ENCODE measurements around the gene NLRC4. TPM values are rescaled to one million over a fixed set of nuclear protein-coding genes. Genes with fewer than 3 reads are reported as not detected.

The NLRC4 gene
- total and polyA plus RNA-seq, 2 donors (not counting 1 experiment from before 2014, with no cell fraction given) = 0.64 to 0.94 TPM

DNA sequence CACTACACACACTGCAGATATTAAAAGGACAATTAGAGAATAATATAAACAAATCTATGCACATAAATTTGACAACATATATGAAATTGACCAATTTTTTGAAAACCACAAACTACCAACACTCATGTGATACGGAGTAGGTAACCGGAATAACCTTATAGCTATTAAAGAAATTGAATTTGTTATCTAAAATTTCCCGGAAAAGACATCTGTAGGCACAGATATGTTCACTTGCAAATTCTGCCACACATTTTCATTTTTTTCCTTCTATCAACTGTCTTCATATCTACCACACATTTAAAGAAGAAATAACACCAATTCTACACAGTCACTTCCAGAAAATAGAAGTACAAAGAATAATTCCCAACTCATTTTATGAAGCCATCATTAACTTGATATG, 22.4 kb downstream of the NLRC4 start:
- Histone ChIP-seq H3K4me3 (ENCODE audit: control extremely low read depth in 1 of 5, extremely low read depth in 1 of 5, insufficient read depth in 1 of 5, low read depth in 2 of 5, low read length in 4 of 5) (no peak overlapping the region), H4K20me1 (ENCODE audit: control insufficient read depth, insufficient read depth, low read length, poor library complexity, severe bottlenecking) (no peaks in the 10 kb centered on the region), H2AFZ (ENCODE audit: insufficient read depth, low read depth, low read length, poor library complexity, severe bottlenecking) (no peak overlapping the region), H3K4me1 (ENCODE audit: control insufficient read depth in 2 of 2, insufficient read depth in 2 of 2, low read length in 2 of 2) (no peaks in the 10 kb centered on the region), H3K79me2 (ENCODE audit: control insufficient read depth, insufficient read depth, low read length) (no peaks in the 10 kb centered on the region), H3K27me3 (replicated peaks in 1 of 4; ENCODE audit: control extremely low read depth in 1 of 4, control insufficient read depth in 3 of 4, insufficient read depth in 4 of 4, low read length in 3 of 4) (no peaks in the 10 kb centered on the region), H3K9me3 (ENCODE audit: control extremely low read depth in 1 of 3, control insufficient read depth in 2 of 3, insufficient read depth in 1 of 3, low read length in 2 of 3) (no peaks in the 10 kb centered on the region), H3K9ac (ENCODE audit: low read length) (no peak overlapping the region), H3K36me3 (replicated peaks in 1 of 2; ENCODE audit: control extremely low read depth in 1 of 2, control insufficient read depth in 1 of 2, extremely low read depth in 1 of 2, insufficient read depth in 2 of 2, low read length in 1 of 2) (peaks cover 2% of the 10 kb centered on the region in 2 experiments), H3K27ac (ENCODE audit: low read length in 2 of 2) (no peak overlapping the region), H3K4me2 (replicated peaks; ENCODE audit: low read depth, low read length, poor library complexity, severe bottlenecking) (no peak overlapping the region)
- H3K9me3 Mint-ChIP-seq (ENCODE audit: insufficient read depth) = no peaks in the 10 kb centered on the region
- TF ChIP-seq CTCF (IDR thresholded peaks at IDR 0.05) = no peak
- TF ChIP-seq EZH2 (IDR thresholded peaks at IDR 0.05; ENCODE audit: borderline replicate concordance, insufficient read depth, low read depth, low read length, poor library complexity, severe bottlenecking) = no peak
- no peak overlapping the region for H3K27ac Mint-ChIP-seq
- ATAC-seq (ENCODE audit: low read depth) (no peak), DNase-seq (no peak)
- CTCF ChIA-PET = no interaction called here
- H3K4me3 Mint-ChIP-seq = no peak overlapping the region
- H3K27me3 Mint-ChIP-seq = no peaks in the 10 kb centered on the region
- no CpG with 5 or more reads among the region's 3 CpGs for WGBS (ENCODE audit: insufficient coverage)
- POLR2A ChIA-PET = no interaction called here
- intact Hi-C loops (cut with micrococcal nuclease) = no loop called here
- H3K4me1 Mint-ChIP-seq = no peaks in the 10 kb centered on the region

DNA sequence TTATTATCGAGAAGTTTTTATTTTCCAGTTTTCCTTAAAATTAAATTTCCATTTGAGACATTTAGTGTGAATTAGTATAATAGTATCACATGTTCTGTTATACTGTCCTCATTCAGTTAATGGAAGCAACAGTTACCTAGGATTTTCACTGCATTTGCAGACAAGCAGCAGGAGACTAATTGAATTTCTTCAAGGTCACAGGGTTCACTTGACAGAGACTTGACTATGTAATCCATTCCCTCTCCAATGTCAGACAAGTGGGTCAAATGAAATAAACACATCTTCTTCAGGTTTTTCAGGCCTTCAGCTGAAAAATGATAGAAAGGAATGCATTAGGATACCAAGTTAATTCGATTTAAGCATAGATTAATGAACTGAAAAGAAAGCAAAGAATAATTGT, 26.7 kb downstream of the NLRC4 start:
- Mint-ChIP-seq H3K27me3 (no peaks in the 10 kb centered on the region), H3K4me1 (no peaks in the 10 kb centered on the region), H3K4me3 (no peak overlapping the region), H3K9me3 (ENCODE audit: insufficient read depth) (no peaks in the 10 kb centered on the region), H3K27ac (no peak overlapping the region)
- H3K4me1 ChIP-seq (ENCODE audit: control insufficient read depth in 2 of 2, insufficient read depth in 2 of 2, low read length in 2 of 2) = no peaks in the 10 kb centered on the region
- ChIA-PET CTCF (no interaction called here), POLR2A (no interaction called here)
- H3K4me3 ChIP-seq (ENCODE audit: control extremely low read depth in 1 of 5, extremely low read depth in 1 of 5, insufficient read depth in 1 of 5, low read depth in 2 of 5, low read length in 4 of 5) = no peak overlapping the region
- no peak overlapping the region for H3K9ac ChIP-seq (ENCODE audit: low read length)
- peaks cover 2 to 6% of the 10 kb centered on the region in 2 experiments for H3K36me3 ChIP-seq (replicated peaks in 1 of 2; ENCODE audit: control extremely low read depth in 1 of 2, control insufficient read depth in 1 of 2, extremely low read depth in 1 of 2, insufficient read depth in 2 of 2, low read length in 1 of 2)
- ATAC-seq (ENCODE audit: low read depth) = no peak
- H3K9me3 ChIP-seq (ENCODE audit: control extremely low read depth in 1 of 3, control insufficient read depth in 2 of 3, insufficient read depth in 1 of 3, low read length in 2 of 3) = no peaks in the 10 kb centered on the region
- no peak overlapping the region for H3K4me2 ChIP-seq (replicated peaks; ENCODE audit: low read depth, low read length, poor library complexity, severe bottlenecking)
- no peaks in the 10 kb centered on the region for H3K27me3 ChIP-seq (replicated peaks in 1 of 4; ENCODE audit: control extremely low read depth in 1 of 4, control insufficient read depth in 3 of 4, insufficient read depth in 4 of 4, low read length in 3 of 4)
- TF ChIP-seq EZH2 (IDR thresholded peaks at IDR 0.05; ENCODE audit: borderline replicate concordance, insufficient read depth, low read depth, low read length, poor library complexity, severe bottlenecking) (no peak), CTCF (IDR thresholded peaks at IDR 0.05) (no peak)
- H3K27ac ChIP-seq (ENCODE audit: low read length in 2 of 2) = no peak overlapping the region
- intact Hi-C loops (cut with micrococcal nuclease) = no loop called here
- no peak for DNase-seq
- 100% methylated on average over 1 of the region's 2 CpGs for WGBS (ENCODE audit: insufficient coverage)
- no peaks in the 10 kb centered on the region for H4K20me1 ChIP-seq (ENCODE audit: control insufficient read depth, insufficient read depth, low read length, poor library complexity, severe bottlenecking)
- no peaks in the 10 kb centered on the region for H3K79me2 ChIP-seq (ENCODE audit: control insufficient read depth, insufficient read depth, low read length)
- H2AFZ ChIP-seq (ENCODE audit: insufficient read depth, low read depth, low read length, poor library complexity, severe bottlenecking) = no peak overlapping the region

Data from B cell (primary cell).